HEK293 (cell line): ENCODE data around the gene CEP350.

Experiments used
- ZFP41 ChIP-seq: fragments of 450-650 bp; formaldehyde crosslinking; IDR thresholded peaks from 2 replicates; pipeline ENCODE4 v1.5.1; 2016; ENCODE audit warnings: missing biosample characterization, missing genetic modification characterization, borderline replicate concordance
- ZNF24 ChIP-seq: fragments of 450-650 bp; formaldehyde crosslinking; IDR thresholded peaks from 2 replicates; pipeline ENCODE4 v1.5.1; 2016; ENCODE audit warnings: missing biosample characterization, missing genetic modification characterization
- TF ChIP-seq, protein P1 (sequence below): fragments of 450-650 bp; formaldehyde crosslinking; IDR thresholded peaks from 2 replicates; pipeline ENCODE4 v1.5.1; 2016; ENCODE audit warnings: missing biosample characterization, missing genetic modification characterization

DNA sequence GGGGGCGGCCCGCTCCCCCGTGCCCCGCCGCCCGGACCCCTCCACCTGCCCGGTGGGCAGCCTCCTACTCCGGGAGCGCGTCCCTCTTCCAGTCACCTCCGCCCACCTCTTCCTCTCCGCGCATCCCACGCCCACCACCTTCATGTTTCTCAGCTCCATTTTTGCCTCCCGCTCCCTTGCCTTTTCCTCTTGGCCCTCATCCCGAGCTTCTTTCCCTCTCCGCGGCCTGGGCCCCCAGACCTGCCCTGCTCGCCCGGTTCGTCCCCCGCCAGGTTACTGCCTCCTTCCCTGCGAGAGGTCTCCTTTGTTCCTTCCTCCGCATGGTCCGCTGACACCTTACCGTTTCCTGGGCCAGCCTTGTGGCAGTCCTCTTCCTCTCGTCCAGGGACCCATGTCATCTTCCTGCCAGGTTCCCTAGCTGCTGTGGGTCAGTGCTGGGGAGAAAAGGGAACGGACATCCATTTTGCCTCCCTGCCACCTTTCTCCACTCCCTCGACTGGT, 200.6 kb downstream of the CEP350 start:
- TF ChIP-seq, protein P1, sequence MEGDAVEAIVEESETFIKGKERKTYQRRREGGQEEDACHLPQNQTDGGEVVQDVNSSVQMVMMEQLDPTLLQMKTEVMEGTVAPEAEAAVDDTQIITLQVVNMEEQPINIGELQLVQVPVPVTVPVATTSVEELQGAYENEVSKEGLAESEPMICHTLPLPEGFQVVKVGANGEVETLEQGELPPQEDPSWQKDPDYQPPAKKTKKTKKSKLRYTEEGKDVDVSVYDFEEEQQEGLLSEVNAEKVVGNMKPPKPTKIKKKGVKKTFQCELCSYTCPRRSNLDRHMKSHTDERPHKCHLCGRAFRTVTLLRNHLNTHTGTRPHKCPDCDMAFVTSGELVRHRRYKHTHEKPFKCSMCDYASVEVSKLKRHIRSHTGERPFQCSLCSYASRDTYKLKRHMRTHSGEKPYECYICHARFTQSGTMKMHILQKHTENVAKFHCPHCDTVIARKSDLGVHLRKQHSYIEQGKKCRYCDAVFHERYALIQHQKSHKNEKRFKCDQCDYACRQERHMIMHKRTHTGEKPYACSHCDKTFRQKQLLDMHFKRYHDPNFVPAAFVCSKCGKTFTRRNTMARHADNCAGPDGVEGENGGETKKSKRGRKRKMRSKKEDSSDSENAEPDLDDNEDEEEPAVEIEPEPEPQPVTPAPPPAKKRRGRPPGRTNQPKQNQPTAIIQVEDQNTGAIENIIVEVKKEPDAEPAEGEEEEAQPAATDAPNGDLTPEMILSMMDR (tag by site-specific recombination), result no peak
- TF ChIP-seq ZFP41 (tag by site-specific recombination), result no peak
- no peak for TF ChIP-seq ZNF24 (tag by site-specific recombination)
